HL-60 (cell line): ENCODE results near the gene NAA60.

Experiments used
- DNase-seq, 2 experiments: peaks; one replicate each; pipeline ENCODE4 v3.0.0-alpha.2; 2010 to 2020; ENCODE audit warnings: low read depth in 1 of 2, low spot score in 1 of 2
- H3K27ac ChIP-seq: fragments of 250-450 bp; sonication (Bioruptor Pico); replicated peaks from 2 replicates; pipeline ENCODE4 v1.5.1; 2020; ENCODE audit warnings: mild to moderate bottlenecking, moderate library complexity
- H3K27me3 ChIP-seq: fragments of 250-450 bp; sonication (Bioruptor Pico); 2 replicates; pipeline ENCODE4 v1.5.1; 2021; ENCODE audit warnings: mild to moderate bottlenecking, moderate library complexity; ENCODE audit not compliant: insufficient read depth, poor library complexity, severe bottlenecking
- H3K4me3 ChIP-seq: replicated peaks from 2 replicates; pipeline ENCODE4 v1.5.1; 2011; ENCODE audit warnings: mild to moderate bottlenecking, control low read depth, low read length; ENCODE audit not compliant: insufficient read depth
- CTCF ChIP-seq: IDR thresholded peaks from one replicate; pipeline ENCODE4 v1.5.1; 2011; ENCODE audit warnings: low read length, control low read depth, inconsistent platforms; ENCODE audit not compliant: insufficient read depth
- GABPA ChIP-seq: IDR thresholded peaks from 2 replicates; pipeline ENCODE4 v1.6.1; 2012; ENCODE audit warnings: low read depth
- POLR2AphosphoS5 ChIP-seq: IDR thresholded peaks from 2 replicates; pipeline ENCODE4 v1.6.1; 2012; ENCODE audit warnings: low read depth
- REST ChIP-seq: IDR thresholded peaks from 2 replicates; pipeline ENCODE4 v1.6.1; 2012; ENCODE audit warnings: low read depth; ENCODE audit not compliant: insufficient replicate concordance
- SPI1 ChIP-seq: IDR thresholded peaks from 2 replicates; pipeline ENCODE4 v1.6.1; 2012; ENCODE audit warnings: low read depth, mild to moderate bottlenecking, borderline replicate concordance

NAA60 gene

GRCh38 chr16:3508736-3509135 lies 65.3 kb downstream of the NAA60 start:
- Histone ChIP-seq H3K4me3 (no peak overlapping the region), H3K27me3 (no peaks in the 10 kb centered on the region), H3K27ac (no peak overlapping the region)
- no peak for DNase-seq
- TF ChIP-seq SPI1: no peak
- TF ChIP-seq GABPA: no peak

GRCh38 chr16:3509470-3509928 lies 66.0 kb downstream of the NAA60 start:
- Histone ChIP-seq H3K27me3 (no peaks in the 10 kb centered on the region), H3K27ac (no peak overlapping the region), H3K4me3 (no peak overlapping the region)
- TF ChIP-seq REST: no peak
- TF ChIP-seq GABPA: no peak
- TF ChIP-seq POLR2AphosphoS5: no peak
- TF ChIP-seq CTCF: no peak
- no peak for TF ChIP-seq SPI1
- DNase-seq: peak in 1 of 2 experiments; percentile 60

- Histone ChIP-seq H3K27me3 (no peaks in the 10 kb centered on the region), H3K27ac (no peak overlapping the region), H3K4me3 (no peak overlapping the region)
- DNase-seq: peak in 1 of 2 experiments; percentile 18
- TF ChIP-seq SPI1: peak; percentile 32; the same call in 1 of the 2 replicates
- no peak for TF ChIP-seq GABPA
Observed at GRCh38 chr16:3510416-3510815, 66.9 kb downstream of the NAA60 start.

GRCh38 chr16:3511286-3512180 lies 68.1 kb downstream of the NAA60 start:
- no peak for DNase-seq
- TF ChIP-seq GABPA: no peak
- no peak for TF ChIP-seq CTCF
- TF ChIP-seq REST: no peak
- no peak for TF ChIP-seq POLR2AphosphoS5
- no peak for TF ChIP-seq SPI1
- Histone ChIP-seq H3K27me3 (no peaks in the 10 kb centered on the region), H3K4me3 (no peak overlapping the region), H3K27ac (no peak overlapping the region)
